Memory B cell (primary cell): ENCODE data around the gene RRP8.

Experiments
- ATAC-seq: fragments of 150-1000 bp; cut with Tn5 transposase; 2 replicates; pipeline ENCODE4 v1.10.0; 2021; ENCODE audit warnings: low read depth, mild to moderate bottlenecking, moderate library complexity
- DNase-seq, 2 donors: peaks; one replicate each; pipeline ENCODE4 v3.0.0; 2022; ENCODE audit warnings: low spot score in 2 of 2
- H3K27ac Mint-ChIP-seq: one replicate; pipeline ENCODE4 v1.8.0; 2022; ENCODE audit warnings: mild to moderate bottlenecking, moderate library complexity, mixed read lengths
- H3K27me3 Mint-ChIP-seq: one replicate; pipeline ENCODE4 v1.8.0; 2022; ENCODE audit warnings: mixed read lengths
- H3K36me3 Mint-ChIP-seq: one replicate; pipeline ENCODE4 v1.8.0; 2022; ENCODE audit warnings: mild to moderate bottlenecking, mixed read lengths
- H3K4me1 Mint-ChIP-seq: one replicate; pipeline ENCODE4 v1.8.0; 2022; ENCODE audit warnings: mixed read lengths
- H3K4me3 Mint-ChIP-seq: one replicate; pipeline ENCODE4 v1.8.0; 2022; ENCODE audit warnings: mild to moderate bottlenecking, moderate library complexity, mixed read lengths
- H3K9me3 Mint-ChIP-seq: one replicate; pipeline ENCODE4 v1.8.0; 2022; ENCODE audit warnings: mixed read lengths

RRP8 gene

DNA sequence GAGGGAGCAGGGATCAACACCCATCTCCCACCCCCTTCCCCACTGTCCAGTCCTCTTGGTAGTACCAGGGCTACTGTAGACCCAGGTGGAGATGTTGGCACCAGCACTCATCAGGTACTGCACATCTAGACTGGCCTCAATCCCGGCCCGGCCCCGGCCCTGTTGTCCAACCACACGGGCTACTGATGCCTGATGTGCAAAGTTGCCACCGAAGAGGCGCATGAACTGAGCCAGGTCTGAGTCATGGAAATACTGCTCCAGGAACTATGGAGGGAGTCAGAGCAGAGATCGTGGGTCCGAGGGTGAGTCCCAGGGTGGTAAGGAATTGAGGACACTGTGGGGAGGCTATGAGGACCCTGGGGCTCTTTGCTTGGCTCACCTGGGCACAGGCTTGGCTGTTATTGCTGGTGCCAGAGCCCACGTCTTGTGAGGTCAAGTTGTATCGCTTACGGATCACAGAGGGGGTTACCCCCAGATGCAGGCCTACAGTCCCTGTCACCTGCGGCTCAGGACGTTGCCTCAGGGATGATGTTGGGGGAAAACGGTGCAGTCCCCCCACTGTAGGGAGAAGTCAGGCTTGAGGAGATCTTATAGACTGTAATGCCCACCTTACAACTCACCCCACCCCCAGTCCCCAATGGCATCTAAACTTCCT, 13.3 kb upstream of the RRP8 start:
- Mint-ChIP-seq H3K36me3 (peaks cover 18% of the 10 kb centered on the region), H3K27me3 (no peaks in the 10 kb centered on the region), H3K4me1 (peaks cover 15% of the 10 kb centered on the region), H3K4me3 (peak overlapping the region; percentile 31), H3K9me3 (no peaks in the 10 kb centered on the region), H3K27ac (no peak overlapping the region)
- DNase-seq (no peak), ATAC-seq (no peak)

- peaks cover 18% of the 10 kb centered on the region for H3K36me3 Mint-ChIP-seq
Measured at GRCh38 chr11:6615882-6616585, 12.6 kb upstream of the RRP8 start.

DNA sequence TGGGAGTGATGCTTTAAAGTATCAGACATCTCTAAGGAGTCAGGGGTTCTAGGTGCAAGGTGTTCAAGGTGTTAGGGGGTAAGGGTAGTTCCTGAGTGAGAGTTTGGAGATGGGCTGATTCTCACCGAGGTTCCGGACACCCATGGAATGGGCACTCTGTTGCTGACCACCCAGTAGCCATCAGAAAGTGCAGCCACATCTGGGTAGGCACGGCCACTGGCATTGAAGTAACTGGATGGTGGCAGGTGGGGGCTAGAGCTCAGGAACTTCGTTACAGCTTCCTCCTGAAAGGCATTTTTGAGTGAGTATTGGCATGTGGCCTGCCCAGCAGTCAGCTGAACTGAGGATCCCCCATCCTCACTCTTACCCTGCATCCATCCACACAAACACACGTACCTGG, 11.6 kb upstream of the RRP8 start:
- Mint-ChIP-seq H3K4me3 (no peak overlapping the region), H3K4me1 (peaks cover 25% of the 10 kb centered on the region), H3K27me3 (no peaks in the 10 kb centered on the region), H3K36me3 (peaks cover 20% of the 10 kb centered on the region), H3K9me3 (no peaks in the 10 kb centered on the region), H3K27ac (no peak overlapping the region)
- no peak for DNase-seq
- ATAC-seq: no peak

More at GRCh38 chr11:6615882-6616585, 12.6 kb upstream of the RRP8 start:
- H3K27ac Mint-ChIP-seq: peak overlapping the region; percentile 82
- peaks cover 19% of the 10 kb centered on the region for H3K4me1 Mint-ChIP-seq
- no peak for ATAC-seq
- DNase-seq: no peak
- no peaks in the 10 kb centered on the region for H3K9me3 Mint-ChIP-seq
- H3K27me3 Mint-ChIP-seq: no peaks in the 10 kb centered on the region
- H3K4me3 Mint-ChIP-seq: no peak overlapping the region

DNA sequence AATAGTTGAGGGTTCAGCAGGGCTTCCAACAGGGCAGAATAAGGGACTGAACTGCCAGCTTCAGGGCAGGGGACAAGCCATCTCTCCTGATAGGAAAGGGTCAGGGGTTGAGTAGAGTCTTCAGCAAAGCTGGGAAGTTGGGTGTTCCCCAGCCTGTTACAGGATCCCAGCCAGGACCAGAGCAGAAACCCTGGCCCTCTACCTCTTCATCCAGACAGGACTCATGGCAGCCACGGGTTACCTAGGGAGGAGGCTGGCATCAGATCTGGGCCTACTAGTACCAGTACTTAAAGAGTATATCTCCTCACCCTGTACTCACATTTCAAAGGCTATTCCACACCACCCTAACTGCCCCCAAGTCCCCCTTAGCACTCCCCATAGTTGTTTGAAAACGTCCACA, 11.0 kb upstream of the RRP8 start:
- no peak overlapping the region for H3K4me3 Mint-ChIP-seq
- no peaks in the 10 kb centered on the region for H3K27me3 Mint-ChIP-seq
- H3K4me1 Mint-ChIP-seq: peaks cover 25% of the 10 kb centered on the region
- peaks cover 26% of the 10 kb centered on the region for H3K36me3 Mint-ChIP-seq
- H3K9me3 Mint-ChIP-seq: no peaks in the 10 kb centered on the region
- ATAC-seq: no peak
- H3K27ac Mint-ChIP-seq: no peak overlapping the region
- DNase-seq: no peak

DNA sequence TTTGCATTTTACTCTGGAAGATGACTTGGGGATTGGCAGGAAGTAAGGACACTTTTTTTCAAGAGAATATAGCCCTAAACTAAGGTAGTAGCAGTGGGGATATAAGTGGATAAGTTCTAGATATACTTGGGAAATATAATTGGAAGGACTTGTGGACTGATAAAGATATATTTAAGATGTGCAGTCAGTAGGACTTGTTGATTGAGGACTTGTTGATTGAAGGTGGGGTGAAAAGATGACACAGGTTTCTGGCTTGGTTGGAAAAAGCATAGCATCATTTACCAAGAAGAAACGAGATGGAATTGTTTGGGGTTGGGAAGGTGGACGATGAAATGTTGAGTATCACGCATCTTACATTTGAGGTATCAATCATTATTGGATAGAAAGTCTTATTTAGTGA, 10.1 kb upstream of the RRP8 start:
- Mint-ChIP-seq H3K27me3 (no peaks in the 10 kb centered on the region), H3K36me3 (peaks cover 33% of the 10 kb centered on the region), H3K4me3 (no peak overlapping the region), H3K27ac (no peak overlapping the region), H3K9me3 (no peaks in the 10 kb centered on the region), H3K4me1 (peaks cover 25% of the 10 kb centered on the region)
- DNase-seq (no peak), ATAC-seq (no peak)

- Mint-ChIP-seq H3K4me1 (peaks cover 26% of the 10 kb centered on the region), H3K4me3 (peak within 1 kb of the TSS; percentile 90), H3K9me3 (no peaks in the 10 kb centered on the region), H3K36me3 (peaks cover 36% of the 10 kb centered on the region), H3K27ac (no peak within 1 kb of the TSS), H3K27me3 (no peaks in the 10 kb centered on the region)
- DNase-seq (peak; percentile 88 to 91), ATAC-seq (peak; percentile 82)
Measured at GRCh38 chr11:6612213-6613041, 9.0 kb upstream of the RRP8 start, which contains the start of gene TAF10. TSS of gene TAF10 (minus strand) at chr11:6612216. CDS start at chr11:6612189, 27 bp downstream.

GRCh38 chr11:6611963-6612212, 8.5 kb upstream of the RRP8 start:
- Mint-ChIP-seq H3K9me3 (no peaks in the 10 kb centered on the region), H3K4me3 (peak overlapping the region; percentile 90), H3K27ac (no peak overlapping the region), H3K27me3 (no peaks in the 10 kb centered on the region), H3K36me3 (peaks cover 38% of the 10 kb centered on the region), H3K4me1 (peaks cover 28% of the 10 kb centered on the region)
- ATAC-seq (peak; percentile 4), DNase-seq (no peak)

- H3K27ac Mint-ChIP-seq: no peak overlapping the region
- H3K9me3 Mint-ChIP-seq: no peaks in the 10 kb centered on the region
- H3K27me3 Mint-ChIP-seq: no peaks in the 10 kb centered on the region
- peaks cover 27% of the 10 kb centered on the region for H3K4me1 Mint-ChIP-seq
- H3K36me3 Mint-ChIP-seq: peaks cover 34% of the 10 kb centered on the region
- DNase-seq (no peak), ATAC-seq (no peak)
- peak overlapping the region; percentile 90 for H3K4me3 Mint-ChIP-seq
Measured at GRCh38 chr11:6611092-6611962, 7.9 kb upstream of the RRP8 start.

DNA sequence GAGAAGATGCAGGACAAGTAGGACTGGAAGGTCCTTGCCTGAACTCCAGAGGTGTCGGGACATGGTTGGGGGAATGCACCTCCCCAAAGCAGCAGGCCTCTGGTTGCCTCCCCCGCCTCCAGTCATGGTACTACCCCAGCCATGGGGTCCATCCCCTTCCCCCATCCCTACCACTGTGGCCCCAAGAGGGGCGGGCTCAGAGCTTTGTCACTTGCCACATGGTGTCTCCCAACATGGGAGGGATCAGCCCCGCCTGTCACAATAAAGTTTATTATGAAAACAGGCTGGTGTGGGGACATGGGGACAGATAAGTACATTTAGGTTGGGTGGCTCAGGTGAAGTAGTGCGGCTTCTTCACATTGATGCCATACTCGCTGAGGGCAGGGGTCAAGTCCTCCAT, 7.2 kb upstream of the RRP8 start:
- Mint-ChIP-seq H3K4me3 (peak overlapping the region; percentile 90), H3K36me3 (peaks cover 29% of the 10 kb centered on the region), H3K27me3 (no peaks in the 10 kb centered on the region), H3K9me3 (no peaks in the 10 kb centered on the region), H3K27ac (no peak overlapping the region), H3K4me1 (peaks cover 27% of the 10 kb centered on the region)
- DNase-seq (no peak), ATAC-seq (no peak)

- ATAC-seq (no peak), DNase-seq (no peak)
- H3K27me3 Mint-ChIP-seq: no peaks in the 10 kb centered on the region
- H3K36me3 Mint-ChIP-seq: peaks cover 20% of the 10 kb centered on the region
- H3K9me3 Mint-ChIP-seq: no peaks in the 10 kb centered on the region
- H3K4me1 Mint-ChIP-seq: peaks cover 23% of the 10 kb centered on the region
- peak overlapping the region; percentile 73 for H3K27ac Mint-ChIP-seq
- no peak overlapping the region for H3K4me3 Mint-ChIP-seq
Measured at GRCh38 chr11:6609502-6610015, 6.1 kb upstream of the RRP8 start.

DNA sequence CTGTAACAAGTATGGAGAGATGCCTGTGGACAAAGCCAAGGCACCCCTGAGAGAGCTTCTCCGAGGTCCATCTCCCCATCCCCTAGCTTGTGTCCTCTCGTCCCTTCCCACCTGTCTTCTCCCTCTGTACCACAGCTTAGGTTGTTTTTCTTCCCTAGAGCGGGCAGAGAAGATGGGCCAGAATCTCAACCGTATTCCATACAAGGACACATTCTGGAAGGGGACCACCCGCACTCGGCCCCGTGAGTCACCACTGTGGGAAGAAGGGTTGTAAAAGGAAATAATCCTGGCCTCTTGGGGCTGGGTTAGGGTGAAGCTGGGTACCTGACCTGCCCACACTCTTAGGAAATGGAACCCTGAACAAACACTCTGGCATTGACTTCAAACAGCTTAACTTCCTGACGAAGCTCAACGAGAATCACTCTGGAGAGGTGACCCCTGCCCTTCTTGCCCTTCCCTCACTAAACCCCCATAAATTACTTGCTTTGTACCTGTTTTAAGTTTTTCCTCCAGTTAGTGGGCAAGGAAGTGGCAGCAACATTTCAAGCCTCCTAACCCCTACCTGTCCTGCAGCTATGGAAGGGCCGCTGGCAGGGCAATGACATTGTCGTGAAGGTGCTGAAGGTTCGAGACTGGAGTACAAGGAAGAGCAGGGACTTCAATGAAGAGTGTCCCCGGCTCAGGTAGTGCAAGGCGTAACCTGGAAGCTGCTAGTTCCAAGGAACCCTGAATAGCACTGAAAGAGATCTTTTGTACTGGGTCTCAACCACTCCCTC, 5.5 kb upstream of the RRP8 start:
- Mint-ChIP-seq H3K27ac (peak overlapping the region; percentile 73), H3K36me3 (peaks cover 20% of the 10 kb centered on the region), H3K4me1 (peaks cover 23% of the 10 kb centered on the region), H3K4me3 (no peak overlapping the region), H3K27me3 (no peaks in the 10 kb centered on the region), H3K9me3 (no peaks in the 10 kb centered on the region)
- DNase-seq: peak in 1 of 2 donors; percentile 7
- no peak for ATAC-seq

DNA sequence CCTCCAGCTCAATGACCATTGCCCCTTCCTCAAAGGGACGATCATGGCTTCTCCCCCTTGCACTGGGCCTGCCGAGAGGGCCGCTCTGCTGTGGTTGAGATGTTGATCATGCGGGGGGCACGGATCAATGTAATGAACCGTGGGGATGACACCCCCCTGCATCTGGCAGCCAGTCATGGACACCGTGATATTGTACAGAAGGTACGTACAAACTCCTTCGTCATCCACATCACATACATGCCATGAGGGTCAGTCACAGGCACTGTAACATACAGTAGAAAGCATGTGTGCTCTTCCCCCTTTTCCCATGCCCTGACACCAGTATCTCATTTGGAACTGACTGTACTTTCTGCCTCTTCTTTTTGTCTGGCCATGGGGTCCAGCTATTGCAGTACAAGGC, 4.6 kb upstream of the RRP8 start:
- no peak for ATAC-seq
- no peaks in the 10 kb centered on the region for H3K27me3 Mint-ChIP-seq
- H3K27ac Mint-ChIP-seq: no peak overlapping the region
- no peak for DNase-seq
- H3K9me3 Mint-ChIP-seq: no peaks in the 10 kb centered on the region
- H3K4me1 Mint-ChIP-seq: peaks cover 23% of the 10 kb centered on the region
- peaks cover 20% of the 10 kb centered on the region for H3K36me3 Mint-ChIP-seq
- H3K4me3 Mint-ChIP-seq: no peak overlapping the region
